CD4-positive, alpha-beta T cell treated with Interleukin-10 for 1 hour (primary cell): Measurements from ENCODE around the gene ATG16L1.

Source experiments
- DNase-seq: peaks from one replicate; pipeline ENCODE4 v3.0.0-alpha.2; 2020

The ATG16L1 gene

DNA sequence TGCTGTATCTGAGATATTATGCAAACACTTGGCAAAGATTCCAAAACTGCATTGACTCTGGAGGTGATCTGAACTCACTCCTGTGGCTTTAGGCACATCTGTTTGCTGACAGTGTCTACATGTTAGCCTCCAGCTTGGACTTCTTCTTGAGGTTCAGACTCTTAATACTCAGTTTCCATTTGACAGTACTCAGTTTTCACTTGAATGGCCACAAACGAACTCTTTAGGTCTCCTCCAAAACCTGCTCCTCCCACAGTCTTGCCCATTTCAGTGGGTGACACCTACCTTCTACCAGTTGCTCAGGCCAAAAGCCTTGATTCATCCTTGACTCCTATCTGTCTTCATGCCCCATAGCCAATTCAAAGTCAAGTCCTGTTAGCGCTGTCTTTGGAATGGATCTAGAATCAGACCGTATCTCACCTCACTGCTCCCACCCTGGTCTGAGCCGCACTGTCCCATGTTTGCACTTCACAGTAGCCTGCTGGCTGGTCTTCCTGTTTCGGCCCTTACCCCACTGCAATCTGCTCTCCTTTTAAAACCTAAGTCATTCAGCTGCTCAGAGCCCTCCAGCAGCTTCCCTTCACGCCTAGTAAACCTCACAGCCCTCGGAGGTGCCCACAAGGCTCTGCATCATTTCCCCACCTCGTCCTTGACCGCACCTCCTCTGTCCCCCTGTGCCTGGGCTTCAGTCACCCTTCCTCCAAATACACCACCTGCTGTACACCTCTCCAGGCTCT is 10.5 kb downstream of the ATG16L1 start:
- no peak for DNase-seq

DNA sequence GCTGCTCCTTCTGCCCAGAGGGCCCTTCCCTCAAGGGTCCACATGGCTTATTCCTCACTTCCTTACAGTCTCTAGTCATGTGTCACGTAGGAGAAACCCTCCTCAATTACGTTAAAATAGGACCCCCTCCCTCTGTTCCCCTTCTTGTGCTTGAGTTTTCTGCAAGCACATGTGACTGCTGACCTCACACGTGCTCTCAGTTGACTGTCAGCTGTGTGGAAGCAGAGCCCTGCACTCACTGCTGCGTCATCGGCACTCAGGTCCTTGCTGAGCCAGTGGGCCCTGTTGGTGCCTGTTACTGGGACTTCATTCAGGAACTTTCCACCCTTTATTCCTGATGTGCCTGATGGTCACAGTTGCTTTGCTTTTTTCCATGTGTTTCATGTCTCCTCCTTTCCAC is 11.1 kb downstream of the ATG16L1 start:
- DNase-seq, result no peak

DNA sequence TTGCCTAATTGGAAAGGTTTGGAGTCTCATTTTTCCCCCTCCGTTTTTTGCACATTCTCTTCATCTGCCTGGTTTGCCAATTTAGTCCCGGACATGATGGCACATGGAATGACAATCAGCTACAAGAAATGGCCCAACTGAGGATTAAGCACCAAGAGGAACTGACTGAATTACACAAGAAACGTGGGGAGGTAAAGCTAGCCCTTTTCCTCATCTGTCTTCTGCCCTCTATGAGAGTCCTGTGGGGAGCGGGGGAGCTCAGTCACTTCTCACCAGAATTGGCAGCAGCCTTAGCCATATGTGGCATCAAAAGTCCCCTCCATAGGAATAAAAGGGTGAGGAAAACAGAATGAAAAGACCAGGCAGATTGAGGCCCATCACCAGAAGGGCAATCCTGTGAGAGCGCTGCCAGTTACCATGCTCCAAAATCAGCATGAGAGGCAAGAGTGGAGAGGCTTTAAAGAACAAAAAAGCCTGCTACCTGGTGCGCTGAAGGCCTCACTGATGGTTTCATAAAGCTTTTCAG is 11.6 kb downstream of the ATG16L1 start:
- no peak for DNase-seq

GRCh38 chr2:233264667-233265066 is 13.2 kb downstream of the ATG16L1 start:
- no peak for DNase-seq

DNA sequence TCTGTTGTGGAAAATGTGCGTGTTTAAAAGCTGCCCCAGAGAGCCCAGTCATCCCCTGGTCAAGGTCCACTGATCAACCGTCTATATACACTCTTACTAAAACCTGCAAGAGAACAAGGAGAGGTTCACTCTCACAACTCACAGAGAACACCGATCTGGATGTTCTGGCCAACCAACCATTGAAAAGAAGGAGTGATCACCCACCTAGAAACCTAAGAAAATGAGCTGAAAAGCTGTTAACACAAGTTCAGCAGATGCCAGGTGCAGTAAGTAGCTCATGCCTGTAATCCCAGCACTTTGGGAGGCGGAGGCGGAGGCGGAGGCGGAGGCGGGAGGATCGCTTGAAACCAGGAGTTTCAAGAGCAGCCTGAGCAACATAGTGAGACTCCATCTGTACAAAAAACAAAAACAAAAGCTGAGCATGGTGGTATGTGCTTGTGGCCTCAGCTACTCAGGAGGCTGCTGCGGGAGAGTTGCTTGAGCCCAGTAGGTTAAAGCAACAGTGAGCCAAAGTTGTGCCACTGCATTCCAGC is 14.5 kb downstream of the ATG16L1 start:
- no peak for DNase-seq

- DNase-seq, result no peak
Observed at GRCh38 chr2:233266481-233266880, 15.0 kb downstream of the ATG16L1 start.

- peak; percentile 90 for DNase-seq
Observed at GRCh38 chr2:233267516-233268245, 16.2 kb downstream of the ATG16L1 start.

DNA sequence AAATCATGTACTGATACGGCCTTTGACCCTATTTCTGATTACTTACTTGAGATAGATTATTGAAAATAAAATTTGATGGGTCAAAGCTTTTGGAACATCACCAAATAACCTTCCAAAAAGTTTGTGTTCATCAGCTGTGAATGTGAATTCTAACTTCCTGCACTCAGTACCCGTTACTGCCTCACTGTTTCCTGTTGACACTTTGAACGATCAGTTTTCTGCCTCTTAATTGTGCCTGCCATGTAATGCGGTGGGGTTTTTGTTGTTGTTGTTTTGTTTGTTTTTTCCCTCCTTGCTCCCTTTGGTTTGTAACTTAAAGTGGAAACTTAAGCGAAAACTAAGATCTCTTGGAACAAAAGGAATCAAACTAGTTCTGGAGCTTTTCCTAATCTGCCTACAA is 18.9 kb downstream of the ATG16L1 start:
- peak; percentile 63 for DNase-seq

DNA sequence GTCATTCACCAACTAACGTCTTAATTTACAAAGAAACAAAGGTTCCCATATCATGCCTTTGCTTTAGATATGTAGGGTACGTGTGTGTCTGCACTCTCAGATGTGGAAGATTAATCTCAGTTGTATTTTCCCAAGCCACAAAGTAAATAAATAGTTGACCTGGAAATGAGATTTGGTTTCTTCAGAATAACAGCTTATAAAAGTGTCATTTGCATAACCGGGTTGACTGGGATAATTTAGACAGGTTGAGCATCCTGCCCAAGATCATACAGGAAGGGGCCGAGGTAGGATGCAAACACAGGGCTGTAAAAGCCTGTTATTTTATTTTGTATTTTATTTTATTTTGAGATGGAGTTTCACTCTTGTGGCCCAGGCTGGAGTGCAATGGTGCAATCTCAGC is 19.5 kb downstream of the ATG16L1 start:
- no peak for DNase-seq

DNA sequence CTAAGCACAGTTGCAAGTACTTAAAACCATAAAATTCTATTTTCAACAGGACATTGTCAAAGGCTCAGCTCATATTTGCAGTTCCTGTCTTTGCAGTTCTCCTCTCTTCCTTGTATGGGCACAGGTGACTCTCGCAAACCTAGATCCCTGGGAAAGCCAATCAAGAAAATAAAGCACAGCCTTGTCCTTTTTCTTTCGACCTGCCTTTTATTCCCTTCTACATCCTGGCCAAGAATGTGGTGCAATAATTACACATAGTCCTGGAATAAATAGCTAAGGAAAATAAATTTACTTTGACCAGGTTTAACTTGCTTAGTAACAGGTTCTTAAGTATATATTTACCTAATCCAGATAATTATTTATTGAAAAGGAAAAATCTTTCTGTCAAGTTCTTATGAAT is 20.2 kb downstream of the ATG16L1 start:
- DNase-seq, result no peak

- DNase-seq, result no peak
Observed at GRCh38 chr2:233273120-233273519, 21.6 kb downstream of the ATG16L1 start.

DNA sequence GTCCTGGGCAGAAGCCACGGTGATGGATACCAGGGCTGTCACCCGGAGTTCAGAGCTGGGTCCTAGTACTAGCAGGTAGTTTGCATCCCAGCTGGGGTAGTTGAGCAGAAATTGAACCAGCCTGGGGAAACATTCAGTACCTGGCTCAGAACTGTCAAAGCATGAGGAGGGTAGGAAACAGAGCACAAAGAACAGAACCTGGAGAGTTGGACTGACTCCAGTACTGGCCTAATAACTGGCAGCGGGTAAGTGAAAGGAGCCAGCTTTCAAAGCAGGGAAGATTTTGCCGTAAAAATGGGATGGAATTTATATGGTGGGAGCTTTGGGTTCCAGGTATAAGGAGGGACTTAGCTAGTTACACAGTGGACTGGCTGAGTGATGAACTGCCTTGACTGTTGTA is 23.8 kb downstream of the ATG16L1 start:
- DNase-seq, result no peak

DNA sequence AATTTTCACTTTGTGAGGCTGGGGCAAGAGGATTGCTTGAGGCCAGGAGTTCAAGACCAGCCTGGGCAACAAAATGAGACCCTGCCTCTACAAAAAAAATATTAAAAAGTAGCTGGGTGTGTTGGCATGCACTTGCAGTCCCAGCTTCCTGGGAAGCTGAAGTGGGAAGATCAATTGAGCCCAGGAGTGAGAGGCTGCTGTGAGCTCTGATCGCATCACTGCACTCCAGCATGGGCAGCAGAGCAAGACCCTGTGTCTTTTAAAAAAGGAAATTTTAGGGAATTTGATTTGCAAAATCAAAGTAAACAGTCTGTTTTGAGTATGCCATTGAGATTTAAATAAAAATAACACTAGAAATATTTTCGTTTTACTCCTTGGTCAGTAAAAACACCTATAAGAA is 27.4 kb downstream of the ATG16L1 start:
- DNase-seq, result no peak

GRCh38 chr2:233280114-233280693 is 28.7 kb downstream of the ATG16L1 start:
- DNase-seq, result no peak

GRCh38 chr2:233281553-233281952 is 30.1 kb downstream of the ATG16L1 start:
- no peak for DNase-seq

GRCh38 chr2:233281992-233282603 is 30.6 kb downstream of the ATG16L1 start:
- DNase-seq, result no peak

- no peak for DNase-seq
Observed at GRCh38 chr2:233285921-233286320, 34.4 kb downstream of the ATG16L1 start.

GRCh38 chr2:233287871-233288270 is 36.4 kb downstream of the ATG16L1 start:
- DNase-seq, result no peak

GRCh38 chr2:233288663-233289062 is 37.2 kb downstream of the ATG16L1 start:
- no peak for DNase-seq

- DNase-seq, result no peak
Observed at GRCh38 chr2:233289648-233290047, 38.2 kb downstream of the ATG16L1 start.

DNA sequence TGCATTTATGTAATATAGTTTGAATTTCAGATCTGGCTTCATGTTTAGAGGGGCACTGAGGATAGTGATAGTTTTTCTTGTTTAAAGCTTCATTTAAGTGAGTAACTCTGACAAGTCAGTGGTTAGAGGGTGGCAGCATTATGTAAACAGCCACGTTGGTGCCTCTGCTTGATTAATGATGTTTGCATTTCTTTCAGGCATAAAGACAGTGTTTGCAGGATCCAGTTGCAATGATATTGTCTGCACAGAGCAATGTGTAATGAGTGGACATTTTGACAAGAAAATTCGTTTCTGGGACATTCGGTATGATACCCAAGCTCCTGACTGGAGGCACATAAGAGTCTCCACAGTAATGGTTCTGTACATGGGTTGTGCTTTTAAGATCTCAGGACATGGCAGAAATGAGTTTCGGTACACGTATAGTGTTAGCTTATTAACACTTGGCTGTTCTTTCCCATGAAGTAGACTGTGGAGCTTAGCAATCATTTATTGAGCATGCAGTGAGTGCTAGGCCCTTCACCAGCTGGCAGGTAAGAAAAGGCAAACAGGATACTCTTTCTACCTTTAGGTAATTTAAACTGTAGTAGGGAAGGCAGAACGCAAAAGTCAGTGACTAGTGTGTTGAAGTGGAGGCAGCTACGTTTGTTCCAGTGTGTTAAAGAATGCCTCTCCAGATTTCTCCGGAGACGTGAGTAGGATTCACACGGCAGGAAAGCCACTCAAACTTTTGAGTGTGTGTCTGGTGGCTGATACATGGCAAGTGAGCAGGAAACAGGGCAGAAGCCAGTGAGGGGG is 38.8 kb downstream of the ATG16L1 start:
- no peak for DNase-seq

GRCh38 chr2:233295891-233296290 is 44.4 kb downstream of the ATG16L1 start:
- DNase-seq, result no peak
